C4-2B (cell line): Measurements from ENCODE around the gene PCED1B.

Experiments
- CTCF ChIP-seq: fragments of 450-650 bp; conservative IDR thresholded peaks from 2 replicates; pipeline ENCODE4 v1.5.1; 2017; ENCODE audit warnings: mild to moderate bottlenecking
- ZFX ChIP-seq: fragments of 450-650 bp; IDR thresholded peaks from 2 replicates; pipeline ENCODE4 v1.6.1; 2017

GRCh38 chr12:47216150-47216677 lies 136.8 kb downstream of the PCED1B start:
- TF ChIP-seq CTCF (no peak), ZFX (no peak)
